T-helper 1 cell treated with Interleukin-12 subunit alpha and Interleukin-12 subunit beta and Interleukin-4 antibody, amounts not matched to agents 30 μg/mL and 1 μg/mL, for 36 hours (primary cell): ENCODE results near the gene SLC22A23.
A peak's percentile ranks its signal among the peaks of the same experiment; 100 is the strongest.

Experiments
- H3K27ac Mint-ChIP-seq: one replicate; pipeline ENCODE4 v1.8.0; 2021; ENCODE audit warnings: mild to moderate bottlenecking, mixed read lengths
- H3K27me3 Mint-ChIP-seq: one replicate; pipeline ENCODE4 v1.8.0; 2021; ENCODE audit warnings: low read depth, mixed read lengths
- H3K36me3 Mint-ChIP-seq: one replicate; pipeline ENCODE4 v1.8.0; 2021; ENCODE audit warnings: low read depth, mixed read lengths
- H3K4me1 Mint-ChIP-seq: one replicate; pipeline ENCODE4 v1.8.0; 2021; ENCODE audit warnings: low read depth, mixed read lengths
- H3K4me3 Mint-ChIP-seq: one replicate; pipeline ENCODE4 v1.8.0; 2021; ENCODE audit warnings: mild to moderate bottlenecking, moderate library complexity, mixed read lengths
- H3K9me3 Mint-ChIP-seq: one replicate; pipeline ENCODE4 v1.8.0; 2021; ENCODE audit warnings: mixed read lengths

The SLC22A23 gene

GRCh38 chr6:3457710-3458602 lies 1.1 kb upstream of the SLC22A23 start:
- Mint-ChIP-seq H3K4me3 (peak overlapping the region; percentile 78), H3K27me3 (peaks cover 50% of the 10 kb centered on the region), H3K36me3 (no peaks in the 10 kb centered on the region), H3K4me1 (peaks cover 4% of the 10 kb centered on the region), H3K9me3 (no peaks in the 10 kb centered on the region), H3K27ac (peak overlapping the region; percentile 79)

GRCh38 chr6:3456395-3456897 lies 404 bp downstream of the SLC22A23 start:
- H3K4me1 Mint-ChIP-seq = peaks cover 4% of the 10 kb centered on the region
- H3K27me3 Mint-ChIP-seq = peaks cover 43% of the 10 kb centered on the region
- no peak overlapping the region for H3K27ac Mint-ChIP-seq
- H3K9me3 Mint-ChIP-seq = no peaks in the 10 kb centered on the region
- H3K36me3 Mint-ChIP-seq = no peaks in the 10 kb centered on the region
- H3K4me3 Mint-ChIP-seq = no peak overlapping the region

- Mint-ChIP-seq H3K27ac (no peak overlapping the region), H3K36me3 (no peaks in the 10 kb centered on the region), H3K27me3 (peaks cover 38% of the 10 kb centered on the region), H3K9me3 (no peaks in the 10 kb centered on the region), H3K4me3 (peak overlapping the region; percentile 8), H3K4me1 (peaks cover 4% of the 10 kb centered on the region)
Measured at GRCh38 chr6:3455569-3456394, 1.1 kb downstream of the SLC22A23 start.

GRCh38 chr6:3455147-3455568 lies 1.7 kb downstream of the SLC22A23 start:
- Mint-ChIP-seq H3K27me3 (peaks cover 33% of the 10 kb centered on the region), H3K4me1 (peaks cover 4% of the 10 kb centered on the region), H3K9me3 (no peaks in the 10 kb centered on the region), H3K27ac (no peak overlapping the region), H3K36me3 (no peaks in the 10 kb centered on the region), H3K4me3 (no peak overlapping the region)

GRCh38 chr6:3454273-3455010 lies 2.4 kb downstream of the SLC22A23 start:
- H3K4me3 Mint-ChIP-seq = no peak overlapping the region
- peaks cover 9% of the 10 kb centered on the region for H3K4me1 Mint-ChIP-seq
- H3K27ac Mint-ChIP-seq = no peak overlapping the region
- H3K9me3 Mint-ChIP-seq = no peaks in the 10 kb centered on the region
- no peaks in the 10 kb centered on the region for H3K36me3 Mint-ChIP-seq
- peaks cover 26% of the 10 kb centered on the region for H3K27me3 Mint-ChIP-seq

- H3K4me1 Mint-ChIP-seq = peaks cover 14% of the 10 kb centered on the region
- no peak overlapping the region for H3K4me3 Mint-ChIP-seq
- H3K36me3 Mint-ChIP-seq = no peaks in the 10 kb centered on the region
- no peaks in the 10 kb centered on the region for H3K9me3 Mint-ChIP-seq
- H3K27ac Mint-ChIP-seq = no peak overlapping the region
- peaks cover 18% of the 10 kb centered on the region for H3K27me3 Mint-ChIP-seq
Measured at GRCh38 chr6:3453413-3454272, 3.2 kb downstream of the SLC22A23 start.

GRCh38 chr6:3451498-3451897 lies 5.4 kb downstream of the SLC22A23 start:
- no peak overlapping the region for H3K27ac Mint-ChIP-seq
- no peaks in the 10 kb centered on the region for H3K36me3 Mint-ChIP-seq
- peaks cover 10% of the 10 kb centered on the region for H3K4me1 Mint-ChIP-seq
- H3K4me3 Mint-ChIP-seq = no peak overlapping the region
- no peaks in the 10 kb centered on the region for H3K9me3 Mint-ChIP-seq
- peaks cover 5% of the 10 kb centered on the region for H3K27me3 Mint-ChIP-seq

- peaks cover 10% of the 10 kb centered on the region for H3K4me1 Mint-ChIP-seq
- H3K27me3 Mint-ChIP-seq = peaks cover 5% of the 10 kb centered on the region
- H3K36me3 Mint-ChIP-seq = no peaks in the 10 kb centered on the region
- H3K27ac Mint-ChIP-seq = no peak overlapping the region
- no peak overlapping the region for H3K4me3 Mint-ChIP-seq
- H3K9me3 Mint-ChIP-seq = no peaks in the 10 kb centered on the region
Measured at GRCh38 chr6:3450888-3451287, 6.0 kb downstream of the SLC22A23 start.

GRCh38 chr6:3449750-3450305 lies 7.0 kb downstream of the SLC22A23 start:
- H3K27me3 Mint-ChIP-seq = peaks cover 5% of the 10 kb centered on the region
- H3K9me3 Mint-ChIP-seq = no peaks in the 10 kb centered on the region
- H3K4me1 Mint-ChIP-seq = peaks cover 10% of the 10 kb centered on the region
- no peaks in the 10 kb centered on the region for H3K36me3 Mint-ChIP-seq
- no peak overlapping the region for H3K4me3 Mint-ChIP-seq
- no peak overlapping the region for H3K27ac Mint-ChIP-seq

- peaks cover 10% of the 10 kb centered on the region for H3K4me1 Mint-ChIP-seq
- H3K9me3 Mint-ChIP-seq = no peaks in the 10 kb centered on the region
- no peak overlapping the region for H3K4me3 Mint-ChIP-seq
- H3K27me3 Mint-ChIP-seq = peaks cover 5% of the 10 kb centered on the region
- no peak overlapping the region for H3K27ac Mint-ChIP-seq
- H3K36me3 Mint-ChIP-seq = no peaks in the 10 kb centered on the region
Measured at GRCh38 chr6:3449321-3449720, 7.5 kb downstream of the SLC22A23 start.

GRCh38 chr6:3447005-3447404 lies 9.8 kb downstream of the SLC22A23 start:
- H3K27ac Mint-ChIP-seq = no peak overlapping the region
- H3K36me3 Mint-ChIP-seq = no peaks in the 10 kb centered on the region
- H3K4me1 Mint-ChIP-seq = peaks cover 10% of the 10 kb centered on the region
- no peaks in the 10 kb centered on the region for H3K27me3 Mint-ChIP-seq
- no peak overlapping the region for H3K4me3 Mint-ChIP-seq
- no peaks in the 10 kb centered on the region for H3K9me3 Mint-ChIP-seq

- Mint-ChIP-seq H3K4me1 (peaks cover 10% of the 10 kb centered on the region), H3K36me3 (no peaks in the 10 kb centered on the region), H3K27me3 (no peaks in the 10 kb centered on the region), H3K27ac (no peak overlapping the region), H3K4me3 (no peak overlapping the region), H3K9me3 (no peaks in the 10 kb centered on the region)
Measured at GRCh38 chr6:3446184-3446583, 10.7 kb downstream of the SLC22A23 start.

- no peak overlapping the region for H3K27ac Mint-ChIP-seq
- H3K4me3 Mint-ChIP-seq = no peak overlapping the region
- H3K27me3 Mint-ChIP-seq = no peaks in the 10 kb centered on the region
- no peaks in the 10 kb centered on the region for H3K9me3 Mint-ChIP-seq
- peaks cover 5% of the 10 kb centered on the region for H3K4me1 Mint-ChIP-seq
- H3K36me3 Mint-ChIP-seq = no peaks in the 10 kb centered on the region
Measured at GRCh38 chr6:3444276-3445088, 12.4 kb downstream of the SLC22A23 start.
